Cardiac fibroblast (primary cell): ENCODE data around the gene KLF9.

ENCODE experiments used
- DNase-seq, 2 donors: peaks; one replicate each; pipeline versions ENCODE4 v3.0.0 to v3.0.0-alpha.2; 2010; ENCODE audit warnings: low read depth in 2 of 2
- H3K4me3 ChIP-seq, 2 donors: replicated peaks in 1 of 2; 1 replicate in 1 of 2; 2 replicates in 1 of 2; pipeline ENCODE4 v1.5.1; 2011; ENCODE audit warnings: low read depth in 2 of 2, low read length in 2 of 2, mild to moderate bottlenecking in 2 of 2, moderate library complexity in 1 of 2
- TF ChIP-seq, protein P1 (sequence below): IDR thresholded peaks from one replicate; pipeline ENCODE4 v1.5.1; 2011; ENCODE audit warnings: low read depth, mild to moderate bottlenecking, low read length, inconsistent platforms

Gene KLF9

GRCh38 chr9:70352356-70352755, 62.1 kb downstream of the KLF9 start:
- no peak overlapping the region for H3K4me3 ChIP-seq
- DNase-seq: peak; percentile 61 to 66
- TF ChIP-seq, protein P1, sequence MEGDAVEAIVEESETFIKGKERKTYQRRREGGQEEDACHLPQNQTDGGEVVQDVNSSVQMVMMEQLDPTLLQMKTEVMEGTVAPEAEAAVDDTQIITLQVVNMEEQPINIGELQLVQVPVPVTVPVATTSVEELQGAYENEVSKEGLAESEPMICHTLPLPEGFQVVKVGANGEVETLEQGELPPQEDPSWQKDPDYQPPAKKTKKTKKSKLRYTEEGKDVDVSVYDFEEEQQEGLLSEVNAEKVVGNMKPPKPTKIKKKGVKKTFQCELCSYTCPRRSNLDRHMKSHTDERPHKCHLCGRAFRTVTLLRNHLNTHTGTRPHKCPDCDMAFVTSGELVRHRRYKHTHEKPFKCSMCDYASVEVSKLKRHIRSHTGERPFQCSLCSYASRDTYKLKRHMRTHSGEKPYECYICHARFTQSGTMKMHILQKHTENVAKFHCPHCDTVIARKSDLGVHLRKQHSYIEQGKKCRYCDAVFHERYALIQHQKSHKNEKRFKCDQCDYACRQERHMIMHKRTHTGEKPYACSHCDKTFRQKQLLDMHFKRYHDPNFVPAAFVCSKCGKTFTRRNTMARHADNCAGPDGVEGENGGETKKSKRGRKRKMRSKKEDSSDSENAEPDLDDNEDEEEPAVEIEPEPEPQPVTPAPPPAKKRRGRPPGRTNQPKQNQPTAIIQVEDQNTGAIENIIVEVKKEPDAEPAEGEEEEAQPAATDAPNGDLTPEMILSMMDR: no peak

DNA sequence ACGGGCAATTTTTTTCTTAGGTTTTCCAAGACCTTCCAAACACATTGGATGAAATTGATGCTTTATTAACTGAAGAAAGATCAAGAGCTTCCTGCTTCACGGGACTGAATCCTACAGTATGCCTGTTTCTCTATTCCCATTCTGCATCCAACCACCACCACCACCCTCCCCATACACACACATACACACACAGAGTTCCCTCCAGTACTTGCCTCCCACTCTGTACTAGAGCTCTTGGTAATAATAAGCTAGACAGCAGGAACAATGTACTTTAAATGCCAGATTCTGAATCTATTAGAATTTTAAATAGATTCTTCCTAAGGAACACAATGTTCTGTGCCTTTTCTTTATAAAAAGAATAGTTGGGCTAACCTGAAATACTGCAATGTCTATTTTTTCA, 67.4 kb downstream of the KLF9 start:
- no peak for DNase-seq
- H3K4me3 ChIP-seq: no peak overlapping the region
- TF ChIP-seq, protein P1: no peak

GRCh38 chr9:70340572-70340971, 73.9 kb downstream of the KLF9 start:
- peak; percentile 61 to 70 for DNase-seq
- TF ChIP-seq, protein P1: peak; percentile 33
- no peak overlapping the region for H3K4me3 ChIP-seq
